GM21390 (cell line): Measurements from ENCODE around the gene ADH7.
"Not testable (repeated sequence)": the region's sequence is repeated elsewhere in the genome, so short reads cannot be mapped to it uniquely, and the experiment has no call there.

Experiments
- ATAC-seq: cut with Tn5 transposase; IDR thresholded peaks from one replicate; pipeline ENCODE4 v1.9.1; 2021; ENCODE audit not compliant: unreplicated experiment

ADH7 gene

DNA sequence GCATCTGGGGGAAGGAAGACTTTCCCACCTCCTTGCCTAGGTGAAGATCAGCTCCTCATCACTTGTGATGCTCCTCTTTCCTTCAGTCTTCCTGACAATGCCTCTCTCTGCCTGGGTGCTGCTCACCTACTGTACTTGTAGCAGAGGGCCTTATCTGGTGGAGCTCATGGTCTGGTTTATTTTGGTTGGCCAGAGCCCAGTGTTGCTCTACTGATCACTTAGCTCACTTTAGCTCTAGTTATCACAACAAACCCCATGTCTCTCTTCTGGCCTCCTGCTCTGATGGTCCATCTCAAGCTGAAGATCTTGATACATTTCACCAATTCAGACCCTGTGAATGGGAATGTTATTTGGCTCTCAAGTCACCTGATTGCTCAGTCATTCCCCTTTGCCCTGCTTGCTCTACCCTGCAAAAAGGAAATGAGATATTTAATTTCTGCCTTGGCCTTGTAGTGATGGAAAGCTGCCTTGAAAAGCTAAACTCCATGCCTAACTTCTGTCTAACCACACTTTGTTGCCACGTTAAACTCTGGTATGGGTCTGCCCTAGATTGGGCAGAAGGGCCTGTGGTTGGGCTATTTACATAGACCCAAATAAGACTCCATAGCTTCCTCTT lies 52.3 kb downstream of the ADH7 start:
- no peak for ATAC-seq

DNA sequence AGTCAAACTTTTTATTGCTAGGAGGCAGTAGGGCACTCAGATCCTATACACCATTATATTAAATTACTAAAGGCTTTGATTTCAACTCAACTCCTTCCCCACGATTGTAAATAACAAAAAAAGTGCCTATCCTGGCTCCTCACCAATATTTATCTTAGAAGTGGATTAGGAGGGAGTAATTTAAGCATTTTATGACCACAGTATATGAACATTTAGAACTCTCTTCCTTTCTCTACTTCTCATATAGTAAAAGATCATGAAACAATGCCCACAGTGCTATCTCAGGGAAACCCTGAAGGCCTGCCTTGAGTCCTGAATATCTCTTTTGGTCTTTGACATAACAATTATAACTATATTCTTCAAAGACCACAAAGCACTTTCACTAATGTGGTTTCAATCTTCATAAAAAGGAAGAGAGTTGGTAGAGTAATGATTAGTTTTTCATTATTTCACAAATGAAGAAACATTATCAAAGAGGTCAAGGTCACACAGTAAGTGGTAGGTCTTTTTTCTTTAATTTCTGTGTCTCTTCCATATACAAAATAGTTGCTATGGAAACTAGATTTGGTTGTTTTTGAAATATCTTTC lies 53.5 kb downstream of the ADH7 start:
- ATAC-seq = no peak

GRCh38 chr4:99379571-99379970 lies 55.6 kb downstream of the ADH7 start:
- ATAC-seq = no peak

DNA sequence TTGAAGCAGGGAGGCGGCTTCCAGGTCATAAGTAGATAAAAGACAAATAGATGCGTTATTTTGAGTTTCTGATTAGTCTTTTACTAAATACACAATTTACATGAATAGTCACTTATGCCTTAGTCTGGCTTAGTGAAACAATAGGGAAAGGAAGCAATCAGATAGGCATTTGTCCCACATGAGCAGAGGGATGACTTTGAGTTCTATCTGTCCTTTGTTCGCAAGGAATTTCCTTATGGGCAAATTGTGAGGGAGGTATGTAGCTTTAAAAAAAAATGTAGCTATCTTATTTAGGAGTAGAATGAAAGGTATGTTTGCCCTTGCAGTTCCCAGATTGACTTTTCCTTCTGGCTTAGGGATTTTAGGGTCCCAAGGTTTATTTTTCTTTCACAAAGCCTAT lies 56.3 kb downstream of the ADH7 start:
- ATAC-seq = no peak

DNA sequence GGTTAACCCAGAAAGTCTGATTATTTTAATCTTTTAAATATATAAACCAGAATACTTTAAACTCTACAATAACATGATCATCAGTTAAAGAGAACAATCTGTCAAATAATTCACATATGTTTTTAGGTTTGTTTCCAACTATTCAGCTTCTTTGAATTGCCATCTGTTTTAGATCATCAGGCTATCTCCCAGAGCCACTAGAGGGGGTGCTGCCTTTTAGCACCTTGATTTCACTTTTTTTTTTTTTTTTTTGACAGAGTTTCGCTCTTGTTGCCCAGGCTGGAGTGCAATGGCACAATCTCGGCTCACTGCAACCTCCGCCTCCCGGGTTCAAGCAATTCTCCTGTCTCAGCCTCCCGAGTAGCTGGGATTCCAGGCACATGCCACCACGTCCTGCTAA lies 57.8 kb downstream of the ADH7 start:
- not testable (repeated sequence) for ATAC-seq

DNA sequence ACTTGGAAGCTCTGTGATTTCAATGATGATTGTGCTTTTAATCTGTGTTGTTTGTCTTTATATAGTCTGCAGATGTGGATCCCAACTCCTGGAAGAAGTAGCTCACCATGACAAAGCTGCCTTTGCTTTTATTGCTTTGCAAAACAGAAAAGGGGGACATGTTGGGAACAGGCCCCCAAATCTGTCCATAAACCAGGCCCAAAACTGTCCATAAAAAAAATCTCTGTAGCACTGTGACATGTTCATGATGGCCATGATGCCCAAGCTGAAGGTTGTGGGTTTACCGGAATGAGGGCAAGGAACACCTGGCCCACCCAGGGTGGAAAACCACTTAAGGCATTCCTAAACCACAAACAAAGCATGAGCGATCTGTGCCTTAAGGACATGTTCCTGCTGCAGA lies 62.7 kb downstream of the ADH7 start:
- ATAC-seq = not testable (repeated sequence)

- ATAC-seq = not testable (repeated sequence)
Measured at GRCh38 chr4:99367817-99368216, 67.3 kb downstream of the ADH7 start.

GRCh38 chr4:99366491-99366890 lies 68.7 kb downstream of the ADH7 start:
- no peak for ATAC-seq

GRCh38 chr4:99362768-99363167 lies 72.4 kb downstream of the ADH7 start:
- no peak for ATAC-seq
